HG03354 (cell line): ENCODE data around the gene FAM151B.
"Not testable (repeated sequence)": the region's sequence is repeated elsewhere in the genome, so short reads cannot be mapped to it uniquely, and the experiment has no call there.

ENCODE experiments used
- ATAC-seq: cut with Tn5 transposase; IDR thresholded peaks from one replicate; pipeline ENCODE4 v1.9.1; 2021; ENCODE audit warnings: mild to moderate bottlenecking; ENCODE audit not compliant: unreplicated experiment, poor library complexity, severe bottlenecking

The FAM151B gene, protein sequence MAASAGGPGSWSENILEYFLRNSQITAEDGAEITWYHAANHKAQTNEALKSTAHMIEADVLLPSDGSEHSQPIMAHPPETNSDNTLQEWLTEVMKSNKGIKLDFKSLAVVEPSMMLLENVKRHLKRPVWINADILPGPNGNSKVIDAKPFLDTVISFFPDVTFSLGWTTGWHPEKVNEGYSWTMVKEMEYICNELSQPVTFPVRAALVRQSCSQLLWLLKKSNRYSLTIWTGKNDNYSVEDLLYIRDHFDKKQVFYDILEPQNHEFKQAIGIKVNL

DNA sequence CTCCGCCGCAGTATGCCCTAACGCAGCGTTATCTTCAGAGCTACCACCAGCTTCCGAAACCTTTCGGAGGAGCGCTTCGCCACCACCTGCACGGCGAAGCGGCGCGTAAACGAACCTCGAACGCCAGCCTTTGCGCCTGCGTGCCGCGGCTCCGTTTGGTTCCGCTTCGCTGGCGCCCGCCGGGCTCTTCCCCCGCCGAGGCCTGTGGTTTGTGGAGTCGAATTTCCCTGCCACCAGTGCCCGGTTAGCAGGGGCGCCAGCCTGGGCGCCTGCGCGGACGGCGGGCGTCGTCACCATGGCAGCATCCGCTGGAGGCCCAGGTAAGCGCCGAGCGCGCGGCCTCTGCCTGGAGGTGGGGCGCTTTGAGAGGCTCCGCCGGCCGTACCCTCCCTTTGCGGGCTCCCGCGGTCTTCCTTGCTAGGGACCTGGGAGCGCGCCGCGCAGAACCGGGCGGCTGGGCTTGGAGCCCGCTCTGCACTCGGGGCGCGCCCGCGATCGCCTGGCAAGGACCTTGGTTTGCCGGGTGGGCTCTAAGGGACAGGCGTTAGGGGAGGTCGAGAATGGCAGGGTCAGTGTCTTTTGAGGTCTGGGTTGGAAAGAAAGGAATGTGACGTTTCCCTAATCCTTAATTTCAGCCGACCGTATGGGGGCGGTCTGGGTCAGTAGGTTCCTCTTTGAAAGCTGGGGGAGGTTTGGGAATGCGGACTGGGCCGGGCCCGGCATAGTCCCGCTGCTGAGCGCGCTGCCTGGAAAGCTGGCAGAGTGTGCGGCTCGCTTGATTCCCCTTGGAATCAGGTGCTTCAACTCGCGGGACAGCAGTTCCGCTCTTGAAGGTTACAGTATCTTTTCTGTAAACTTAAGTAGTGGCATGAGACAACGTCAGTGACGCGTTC, at the start of gene FAM151B:
FAM151B (plus strand) TSS at position 272 of the 893 bp plus-strand sequence; CDS start at position 296, 24 bp downstream.
- ATAC-seq: peak; percentile 89

DNA sequence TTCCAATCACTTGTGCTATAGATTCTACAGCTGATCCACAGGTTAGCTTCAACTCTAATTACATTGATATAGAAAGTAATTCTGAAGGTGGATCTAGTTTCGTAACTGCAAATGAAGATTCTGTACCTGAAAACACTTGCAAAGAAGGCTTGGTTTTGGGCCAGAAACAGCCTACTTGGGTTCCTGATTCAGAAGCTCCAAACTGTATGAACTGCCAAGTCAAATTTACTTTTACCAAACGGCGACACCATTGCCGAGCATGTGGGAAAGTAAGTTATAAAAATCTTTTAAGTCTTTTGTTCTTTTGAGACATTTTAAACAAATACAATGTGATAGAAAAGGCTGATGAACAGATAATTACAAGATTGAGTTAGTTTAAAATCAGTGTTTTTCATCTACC, 49.2 kb upstream of the FAM151B start:
- ATAC-seq: no peak

DNA sequence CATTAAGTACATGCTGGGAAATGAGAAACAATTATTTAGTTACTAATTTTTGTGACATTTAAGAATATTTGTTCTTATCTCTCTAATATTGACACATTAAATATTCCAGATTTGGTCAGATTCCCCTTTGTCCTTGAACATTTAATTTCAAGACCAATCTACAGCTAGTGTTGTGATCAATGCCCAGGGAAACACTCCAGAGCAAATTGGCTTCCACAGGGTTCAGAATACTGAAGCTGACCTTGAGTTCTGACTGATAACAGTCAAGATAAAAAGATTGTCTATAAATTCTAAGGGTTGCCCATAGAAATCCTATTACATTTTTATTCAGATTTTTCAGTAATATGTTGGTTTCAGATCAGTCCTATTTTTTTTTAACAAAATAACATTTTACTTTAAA, 48.7 kb upstream of the FAM151B start:
- ATAC-seq: no peak

DNA sequence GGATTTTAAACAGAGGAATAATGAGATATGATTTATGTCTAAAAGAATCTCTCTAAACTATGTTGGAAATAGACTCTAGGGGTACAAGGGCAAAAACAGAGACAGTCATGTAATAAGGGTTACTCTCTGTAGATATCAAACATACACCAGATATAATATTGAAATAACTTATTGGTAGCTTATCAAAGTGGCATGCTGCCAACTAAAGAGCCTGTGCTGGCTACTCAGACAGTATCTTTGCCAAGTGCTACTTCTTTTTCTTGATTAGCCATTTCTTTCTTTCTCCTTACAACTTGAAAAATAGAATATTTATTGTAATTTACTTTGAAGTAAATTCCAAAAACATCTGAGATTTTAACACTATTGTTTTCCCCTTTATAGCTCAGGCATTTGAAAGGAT, 45.2 kb upstream of the FAM151B start:
- ATAC-seq: no peak

DNA sequence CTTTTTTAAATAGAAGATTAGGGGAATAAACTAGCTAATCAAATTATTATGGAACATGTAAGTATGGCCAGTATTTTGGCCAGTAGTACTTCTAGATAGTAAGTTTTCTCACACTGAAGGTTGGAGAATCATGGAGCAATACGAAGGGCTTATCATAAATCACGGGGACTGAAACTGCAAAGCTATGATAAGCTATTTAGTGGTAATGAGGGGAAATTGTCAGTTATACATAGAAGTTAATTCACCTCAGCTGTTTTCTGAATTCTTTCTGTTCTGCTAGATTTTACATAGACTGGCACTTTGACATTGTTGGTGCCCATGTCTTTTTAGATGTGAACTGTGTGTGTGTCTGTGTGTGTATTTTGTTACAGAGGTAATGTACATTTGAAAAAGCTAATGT, 34.5 kb upstream of the FAM151B start:
- ATAC-seq: no peak

DNA sequence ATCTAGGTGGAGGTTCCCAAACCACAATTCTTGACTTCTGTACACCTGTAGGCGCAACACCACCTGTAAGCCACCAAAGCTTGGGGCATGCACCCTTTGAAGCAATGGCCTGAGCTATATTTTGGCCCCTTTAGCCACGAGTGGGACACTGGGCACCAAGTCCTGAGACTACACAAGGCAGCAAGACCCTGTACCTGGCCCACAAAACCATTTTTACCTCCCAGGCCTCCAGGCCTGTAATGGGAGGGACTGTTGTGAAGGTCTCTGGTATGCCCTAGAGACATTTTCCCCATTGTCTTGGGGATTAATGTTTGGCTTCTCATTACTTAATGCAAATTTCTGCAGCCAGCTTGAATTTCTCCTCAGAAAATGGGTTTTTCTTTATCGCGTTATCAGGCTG, 24.6 kb upstream of the FAM151B start:
- no peak for ATAC-seq

DNA sequence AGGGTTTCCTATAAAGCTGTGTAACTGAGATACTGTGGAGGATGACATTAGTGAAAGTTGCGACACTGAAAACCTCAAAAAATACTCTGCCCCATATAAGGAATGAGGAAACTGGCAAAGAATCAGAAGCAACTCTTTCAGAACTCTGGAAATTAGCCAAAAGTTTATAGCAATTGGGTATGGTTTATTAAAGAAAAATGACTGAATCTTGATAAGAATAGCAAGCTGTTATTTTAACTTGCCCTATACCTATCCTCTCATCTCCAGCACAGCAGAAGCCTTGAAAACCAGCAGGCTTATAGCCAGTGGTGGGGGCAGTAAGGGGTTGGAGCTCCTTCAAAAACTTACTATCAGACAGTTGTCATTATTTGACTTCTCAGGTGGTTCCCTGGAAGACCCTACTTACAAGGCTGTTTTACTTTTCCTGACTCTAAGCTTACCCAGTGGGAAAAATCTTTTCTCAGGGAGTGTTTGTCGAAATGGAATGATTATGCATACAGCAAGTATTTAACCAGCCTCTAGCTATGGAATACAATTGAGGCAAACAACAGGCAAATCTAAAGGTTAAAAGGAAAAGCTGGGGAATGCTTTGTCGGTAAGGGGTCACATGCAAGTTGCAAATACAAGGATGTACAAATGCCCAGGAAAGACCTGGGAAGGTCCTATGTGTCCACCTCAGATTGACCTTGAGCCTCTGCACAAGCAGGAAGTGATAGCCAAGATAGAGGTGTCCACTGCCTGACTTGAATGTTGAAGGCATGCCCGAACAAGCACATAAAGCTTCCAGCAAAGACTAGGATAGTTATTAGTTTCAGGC, 21.0 kb upstream of the FAM151B start:
- no peak for ATAC-seq

DNA sequence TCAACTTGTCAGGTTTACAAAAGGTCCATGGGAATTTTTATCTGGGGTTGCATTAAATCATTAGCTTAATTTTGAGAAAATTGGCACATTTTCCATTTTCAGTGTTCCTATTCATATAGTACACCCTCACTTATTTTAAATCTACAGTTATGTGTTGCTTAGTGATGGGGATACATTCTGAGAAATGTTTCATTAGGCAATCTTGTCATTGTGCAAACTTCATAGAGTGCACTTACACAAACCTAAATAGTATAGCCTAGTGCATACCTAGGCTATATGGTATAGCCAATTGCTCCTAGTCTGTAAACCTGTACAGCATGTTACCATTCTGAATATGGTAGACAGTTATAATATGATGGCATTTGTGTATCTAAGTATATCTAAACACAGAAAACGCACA, 19.8 kb upstream of the FAM151B start:
- no peak for ATAC-seq

DNA sequence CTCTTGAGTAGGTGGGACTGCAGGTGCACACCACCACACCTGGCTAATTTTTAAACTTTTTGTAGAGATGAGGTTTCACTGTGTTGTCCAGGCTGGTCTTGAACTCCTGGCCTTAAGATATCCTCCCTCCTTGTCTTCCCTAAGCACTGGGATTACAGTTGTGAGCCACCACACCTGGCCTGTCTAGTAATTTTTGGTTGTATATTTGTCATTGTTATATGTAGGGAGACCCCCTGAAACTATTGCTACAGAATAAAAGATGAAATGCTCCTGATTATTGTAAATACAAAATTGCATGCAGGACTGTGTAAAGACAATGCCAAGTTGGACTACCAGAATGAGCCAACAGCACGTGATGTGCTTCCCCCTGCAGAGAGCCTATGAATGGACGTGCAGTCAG, 17.3 kb upstream of the FAM151B start:
- ATAC-seq: not testable (repeated sequence)

DNA sequence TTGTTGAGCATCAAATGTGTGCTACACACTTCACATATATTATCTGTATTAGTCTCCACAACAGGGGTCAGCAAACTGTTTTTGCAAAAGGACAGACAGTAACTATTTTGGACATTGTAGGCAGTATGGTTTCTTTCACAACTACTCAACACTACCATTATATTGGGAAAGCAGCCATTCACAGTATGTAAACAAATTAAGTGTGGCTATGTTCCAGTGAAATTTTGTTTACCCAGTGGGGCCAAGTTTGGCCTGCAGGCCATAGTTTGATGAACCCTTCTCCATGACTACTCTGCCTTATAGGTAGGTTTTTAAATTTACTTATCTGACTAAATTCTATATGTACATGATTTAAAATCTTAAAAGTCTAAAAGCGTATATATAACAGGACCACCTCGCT, 13.0 kb upstream of the FAM151B start:
- no peak for ATAC-seq

DNA sequence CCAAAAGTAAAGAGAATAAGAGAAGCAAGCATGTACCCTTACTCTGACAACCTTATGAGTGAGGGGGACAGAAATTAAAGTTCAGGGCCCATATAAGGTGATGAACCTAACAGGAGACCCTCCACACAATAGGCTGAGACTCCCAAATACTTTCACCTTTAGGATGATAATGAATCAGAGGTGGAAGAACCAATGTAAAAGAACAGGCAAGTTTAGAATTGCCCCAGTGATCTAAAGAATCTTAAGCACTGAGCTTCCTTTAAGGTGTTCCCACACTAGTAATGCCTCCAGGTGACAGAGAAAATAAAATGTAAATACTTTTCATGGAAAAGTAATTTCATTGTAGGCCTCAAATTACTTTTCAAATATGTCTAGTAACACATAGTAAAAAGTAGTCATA, 8.2 kb upstream of the FAM151B start:
- no peak for ATAC-seq

DNA sequence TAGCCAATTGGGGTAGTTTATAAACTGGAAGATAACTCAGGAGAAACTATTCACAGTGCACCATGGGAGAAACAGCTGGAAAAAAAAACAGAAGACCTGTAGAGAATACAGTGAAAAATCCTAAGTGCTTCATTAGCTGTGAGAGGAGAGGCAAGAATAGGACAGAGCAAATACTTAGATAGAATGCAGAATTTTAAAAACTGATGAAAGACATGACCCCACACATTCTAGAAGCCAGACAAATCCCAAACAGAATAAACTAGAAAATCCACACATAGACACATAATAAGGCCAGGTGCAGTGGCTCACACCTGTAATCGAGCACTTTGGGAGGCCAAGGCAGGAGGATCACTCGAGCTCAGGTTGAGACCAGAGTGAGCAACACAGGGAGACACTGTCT, 7.5 kb upstream of the FAM151B start:
- no peak for ATAC-seq

DNA sequence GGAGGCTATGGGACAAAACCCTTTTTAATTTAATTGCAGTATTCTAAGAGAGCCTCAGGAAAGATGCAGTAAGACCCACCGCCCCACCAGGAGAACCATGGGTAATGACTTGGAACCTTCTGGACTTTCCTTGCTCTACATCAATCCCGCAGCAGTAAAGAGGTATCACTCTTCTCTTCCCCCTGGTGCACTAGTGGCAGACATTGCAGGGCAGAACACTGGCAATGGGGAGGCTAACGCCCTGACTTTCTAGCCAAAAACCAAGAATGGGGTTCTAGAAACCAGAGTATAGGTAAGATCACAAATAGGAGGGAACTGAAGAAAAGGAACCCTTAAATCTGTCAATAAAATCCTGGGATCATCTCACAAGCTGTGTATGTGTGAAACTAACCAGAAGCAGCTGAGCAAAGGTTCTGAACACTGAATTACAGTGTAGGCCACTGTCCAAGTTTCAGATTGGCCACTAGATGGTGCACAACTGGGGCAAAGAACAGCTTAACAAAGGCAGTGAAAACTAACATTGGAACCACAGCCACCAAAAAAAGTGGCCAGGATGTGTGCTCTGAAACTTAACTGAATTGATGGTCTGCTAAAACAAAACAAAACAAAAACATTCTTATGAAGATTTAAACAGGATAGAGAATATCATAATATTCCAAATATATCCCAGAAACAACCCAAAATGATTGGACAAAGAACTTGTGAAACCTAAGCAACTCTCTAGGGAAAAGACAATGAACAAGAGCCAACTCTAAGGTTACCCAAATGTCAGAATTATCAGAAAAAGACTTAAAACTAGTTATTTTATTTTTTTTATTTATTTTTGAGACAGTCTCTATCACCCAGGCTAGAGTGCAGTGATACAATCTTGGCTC, 6.6 kb upstream of the FAM151B start:
- no peak for ATAC-seq

DNA sequence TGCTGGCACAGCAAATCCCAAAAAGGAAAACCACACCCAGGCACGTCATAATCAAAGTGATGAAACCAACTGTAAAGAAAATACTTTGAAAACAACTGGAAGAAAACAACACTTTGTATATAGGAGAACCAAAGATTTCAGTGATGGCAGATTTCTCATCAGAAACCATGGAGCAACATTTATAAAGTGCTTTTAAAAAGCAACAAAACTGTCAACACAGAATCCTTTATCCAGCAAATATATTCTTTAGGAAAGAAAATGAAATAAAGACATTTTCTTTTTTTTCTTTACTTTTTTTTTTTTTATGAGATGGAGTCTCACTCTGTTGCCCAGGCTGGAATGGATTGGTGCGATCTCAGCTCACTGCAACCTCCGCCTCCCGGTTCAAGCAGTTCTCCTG, 5.3 kb upstream of the FAM151B start:
- no peak for ATAC-seq

DNA sequence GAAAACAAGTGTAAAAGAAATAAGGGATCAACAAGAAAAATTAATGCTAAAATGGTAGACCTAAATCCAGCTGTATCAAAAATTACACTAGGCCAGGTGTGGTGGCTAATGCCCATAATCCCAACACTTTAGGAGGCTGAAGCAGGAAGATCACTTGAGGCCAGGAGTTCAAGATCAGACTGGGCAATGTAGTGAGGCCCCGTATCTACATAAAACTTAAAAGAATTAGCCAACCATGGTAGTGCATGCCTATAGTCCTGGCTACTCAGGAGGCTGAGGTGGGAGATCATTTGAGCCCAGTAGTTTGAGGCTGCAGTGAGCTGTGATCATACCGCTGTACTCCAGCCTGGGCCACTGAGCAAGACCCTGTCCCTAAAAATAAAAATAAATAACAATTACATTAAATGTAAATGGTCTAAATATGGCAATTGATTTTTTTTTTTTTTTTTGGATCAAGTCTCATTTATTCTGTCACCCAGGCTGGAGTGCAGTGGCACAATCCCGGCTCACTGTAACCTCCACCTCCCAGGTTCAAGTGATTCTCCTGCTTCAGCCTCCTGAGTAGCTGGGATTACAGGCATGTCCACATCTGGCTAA, 4.2 kb upstream of the FAM151B start:
- ATAC-seq: no peak

DNA sequence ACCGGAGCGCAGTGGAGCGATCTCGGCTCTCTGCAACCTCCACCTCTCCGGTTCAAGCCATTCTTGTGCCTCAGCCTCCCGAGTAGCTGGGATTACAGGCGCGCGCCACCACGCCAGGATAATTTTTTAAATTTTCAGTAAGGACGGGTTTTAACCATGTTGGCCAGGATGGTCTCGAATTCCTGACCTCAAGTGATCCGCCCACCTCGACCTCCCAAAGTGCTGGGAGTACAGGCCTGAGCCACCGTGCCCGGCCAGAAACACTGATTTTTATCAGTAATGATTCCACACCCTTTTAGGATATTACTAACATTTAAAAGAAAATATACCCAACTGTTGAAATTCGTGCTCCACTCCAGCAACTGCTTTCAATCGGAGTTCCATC, 464 bp upstream of the FAM151B start:
- no peak for ATAC-seq

DNA sequence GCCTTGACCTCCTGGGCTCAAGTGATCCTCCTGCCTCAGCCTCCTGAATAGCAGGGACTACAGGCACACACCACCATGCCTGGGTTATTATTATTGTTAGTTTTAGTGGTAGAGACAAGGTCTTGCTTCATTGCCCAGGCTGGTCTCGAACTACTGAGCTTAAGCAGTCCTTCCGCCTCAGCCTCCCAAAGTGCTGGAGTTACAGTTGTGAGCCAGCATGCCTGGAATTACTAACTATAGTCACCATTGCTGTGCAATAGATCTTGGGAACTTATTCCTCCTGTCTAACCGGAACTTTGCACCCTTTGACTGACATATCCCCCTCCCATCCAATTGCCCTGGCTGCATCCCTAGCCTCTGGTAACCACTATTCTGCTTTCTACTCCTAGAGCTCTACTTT, 3.4 kb downstream of the FAM151B start:
- no peak for ATAC-seq

DNA sequence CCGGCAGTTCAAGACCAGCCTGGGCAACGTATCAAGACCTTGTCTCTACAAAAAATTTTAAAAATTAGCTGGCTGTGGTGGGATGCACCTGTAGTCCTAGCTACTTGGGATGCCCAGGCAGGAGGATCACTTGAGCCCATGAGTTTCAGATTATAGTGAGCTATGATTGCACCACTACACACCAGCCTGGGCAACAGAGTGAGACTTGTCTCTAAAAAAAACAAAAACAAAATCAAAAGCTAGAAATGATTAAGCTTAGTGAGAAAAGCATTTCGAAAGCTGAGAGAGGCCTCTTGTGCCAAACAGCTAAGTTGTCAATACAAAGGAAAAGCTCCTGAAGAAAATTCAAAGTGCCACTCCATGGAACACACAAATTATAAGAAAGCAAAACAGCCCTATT, 4.8 kb downstream of the FAM151B start:
- ATAC-seq: no peak

DNA sequence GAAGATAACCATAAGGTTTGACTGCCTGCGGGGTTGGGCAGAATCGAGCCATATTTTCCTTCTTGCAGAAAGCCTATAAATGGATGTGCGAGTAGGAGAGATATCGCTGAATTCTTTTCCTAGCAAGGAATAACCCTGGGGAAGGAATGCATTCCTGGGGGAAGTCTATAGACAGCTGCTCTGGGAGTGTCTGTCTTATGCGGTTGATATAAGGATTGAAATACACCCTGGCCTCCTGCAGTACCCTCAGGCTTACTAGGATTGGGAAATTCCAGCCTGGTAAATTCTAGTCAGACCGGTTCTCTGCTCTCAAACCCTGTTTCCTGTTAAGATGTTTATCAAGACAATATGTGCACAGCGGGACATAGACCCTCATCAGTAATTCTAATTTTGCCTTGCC, 5.5 kb downstream of the FAM151B start:
- not testable (repeated sequence) for ATAC-seq
